ENCODE measurements around the gene PKLR.
A peak's percentile ranks its signal among the peaks of the same experiment; 100 is the strongest.

PKLR gene

GRCh38 chr1:155260276-155260675 lies 41.0 kb downstream of the PKLR start:
- peak overlapping the region; percentile 97 for H3K4me3 Mint-ChIP-seq
- peaks cover 51% of the 10 kb centered on the region for H3K36me3 Mint-ChIP-seq (ENCODE audit: low read depth)
- no peak for DNase-seq
- peaks cover 46% of the 10 kb centered on the region for H3K4me1 Mint-ChIP-seq
- peaks cover 2% of the 10 kb centered on the region for H3K27me3 Mint-ChIP-seq (ENCODE audit: low read depth, poor library complexity)
- TF ChIP-seq CTCF (IDR thresholded peaks at IDR 0.05): no peak
- no peaks in the 10 kb centered on the region for H3K9me3 Mint-ChIP-seq
- H3K27ac Mint-ChIP-seq: peak overlapping the region; percentile 91

GRCh38 chr1:155256058-155256852 lies 45.0 kb downstream of the PKLR start:
- Mint-ChIP-seq H3K36me3 (ENCODE audit: low read depth) (peaks cover 22% of the 10 kb centered on the region), H3K4me1 (peaks cover 57% of the 10 kb centered on the region), H3K9me3 (no peaks in the 10 kb centered on the region), H3K27ac (peak overlapping the region; percentile 58), H3K4me3 (peak overlapping the region; percentile 86), H3K27me3 (ENCODE audit: low read depth, poor library complexity) (peaks cover 2% of the 10 kb centered on the region)
- TF ChIP-seq CTCF (IDR thresholded peaks at IDR 0.05): no peak
- no peak for DNase-seq

- Mint-ChIP-seq H3K27me3 (ENCODE audit: low read depth, poor library complexity) (peaks cover 2% of the 10 kb centered on the region), H3K36me3 (ENCODE audit: low read depth) (peaks cover 22% of the 10 kb centered on the region), H3K9me3 (no peaks in the 10 kb centered on the region), H3K4me1 (peaks cover 56% of the 10 kb centered on the region), H3K27ac (peak within 1 kb of the TSS; percentile 58), H3K4me3 (peak within 1 kb of the TSS; percentile 86)
- peak; percentile 32 for TF ChIP-seq CTCF (IDR thresholded peaks at IDR 0.05)
- peak; percentile 94 for DNase-seq
These were observed 45.8 kb downstream of the PKLR start, which contains the start of gene ENTREP3 for GRCh38 chr1:155255243-155256007. Gene ENTREP3 (minus strand): TSS chr1:155255483. CDS start chr1:155254877, 606 bp downstream.

GRCh38 chr1:155254714-155255242 lies 46.5 kb downstream of the PKLR start:
- H3K27me3 Mint-ChIP-seq (ENCODE audit: low read depth, poor library complexity): peaks cover 2% of the 10 kb centered on the region
- peak; percentile 25 for DNase-seq
- H3K4me3 Mint-ChIP-seq: peak overlapping the region; percentile 86
- H3K9me3 Mint-ChIP-seq: no peaks in the 10 kb centered on the region
- peaks cover 16% of the 10 kb centered on the region for H3K36me3 Mint-ChIP-seq (ENCODE audit: low read depth)
- H3K27ac Mint-ChIP-seq: no peak overlapping the region
- peaks cover 51% of the 10 kb centered on the region for H3K4me1 Mint-ChIP-seq
- TF ChIP-seq CTCF (IDR thresholded peaks at IDR 0.05): no peak

GRCh38 chr1:155254228-155254713 lies 47.0 kb downstream of the PKLR start:
- no peak for DNase-seq
- Mint-ChIP-seq H3K4me1 (peaks cover 51% of the 10 kb centered on the region), H3K27ac (no peak overlapping the region)

More at GRCh38 chr1:155254228-155254713, 47.0 kb downstream of the PKLR start:
- Mint-ChIP-seq H3K9me3 (no peaks in the 10 kb centered on the region), H3K36me3 (ENCODE audit: low read depth) (peaks cover 16% of the 10 kb centered on the region), H3K4me3 (peak overlapping the region; percentile 86), H3K27me3 (ENCODE audit: low read depth, poor library complexity) (peaks cover 2% of the 10 kb centered on the region)
- no peak for TF ChIP-seq CTCF (IDR thresholded peaks at IDR 0.05)

Data from nephron progenitor cell (in vitro differentiated cells).